HL-60 (cell line): Measurements from ENCODE around the gene TMEM9.

ENCODE experiments used
- GABPA ChIP-seq: IDR thresholded peaks from 2 replicates; pipeline ENCODE4 v1.6.1; 2012; ENCODE audit warnings: low read depth
- POLR2AphosphoS5 ChIP-seq: IDR thresholded peaks from 2 replicates; pipeline ENCODE4 v1.6.1; 2012; ENCODE audit warnings: low read depth
- TF ChIP-seq, protein P1 (sequence below): IDR thresholded peaks from one replicate; pipeline ENCODE4 v1.5.1; 2011; ENCODE audit warnings: low read length, control low read depth, inconsistent platforms; ENCODE audit not compliant: insufficient read depth

DNA sequence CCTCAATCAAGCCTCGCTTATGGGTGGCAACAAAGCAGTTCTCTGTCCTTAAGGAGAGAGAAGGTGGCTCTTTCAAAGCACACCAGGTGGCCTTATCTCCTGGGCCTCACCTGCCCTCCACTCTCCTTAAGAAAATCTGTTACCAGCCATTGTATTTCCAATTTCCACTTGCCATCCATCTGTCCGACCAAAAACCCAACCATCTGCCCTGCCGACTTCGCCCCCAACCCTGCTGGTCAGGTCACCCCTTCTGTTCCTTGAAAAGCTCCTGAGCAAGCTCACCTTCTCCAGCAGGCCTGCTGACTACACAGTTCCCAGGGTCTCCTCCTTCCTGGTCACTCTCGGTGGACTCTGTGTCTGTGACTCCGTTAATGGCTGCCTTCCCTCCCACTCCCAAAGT lies 35.7 kb upstream of the TMEM9 start:
- TF ChIP-seq POLR2AphosphoS5 (no peak), GABPA (no peak)
- TF ChIP-seq, protein P1, sequence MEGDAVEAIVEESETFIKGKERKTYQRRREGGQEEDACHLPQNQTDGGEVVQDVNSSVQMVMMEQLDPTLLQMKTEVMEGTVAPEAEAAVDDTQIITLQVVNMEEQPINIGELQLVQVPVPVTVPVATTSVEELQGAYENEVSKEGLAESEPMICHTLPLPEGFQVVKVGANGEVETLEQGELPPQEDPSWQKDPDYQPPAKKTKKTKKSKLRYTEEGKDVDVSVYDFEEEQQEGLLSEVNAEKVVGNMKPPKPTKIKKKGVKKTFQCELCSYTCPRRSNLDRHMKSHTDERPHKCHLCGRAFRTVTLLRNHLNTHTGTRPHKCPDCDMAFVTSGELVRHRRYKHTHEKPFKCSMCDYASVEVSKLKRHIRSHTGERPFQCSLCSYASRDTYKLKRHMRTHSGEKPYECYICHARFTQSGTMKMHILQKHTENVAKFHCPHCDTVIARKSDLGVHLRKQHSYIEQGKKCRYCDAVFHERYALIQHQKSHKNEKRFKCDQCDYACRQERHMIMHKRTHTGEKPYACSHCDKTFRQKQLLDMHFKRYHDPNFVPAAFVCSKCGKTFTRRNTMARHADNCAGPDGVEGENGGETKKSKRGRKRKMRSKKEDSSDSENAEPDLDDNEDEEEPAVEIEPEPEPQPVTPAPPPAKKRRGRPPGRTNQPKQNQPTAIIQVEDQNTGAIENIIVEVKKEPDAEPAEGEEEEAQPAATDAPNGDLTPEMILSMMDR: no peak
